A549 treated with ZK216348 at 1 μM for 4 hours (cell line): ENCODE results near the gene YJEFN3. TPM values are rescaled to one million over a fixed set of nuclear protein-coding genes. Genes with fewer than 3 reads are reported as not detected.

Source experiments
- total RNA-seq: library from RNA; stranded (reverse); fragments of 200-300 nt; extraction: Qiagen RNA extraction; gene quantifications from 5 replicates; pipeline ENCODE4 v1.2.3, GENCODE V29; 2022; ENCODE audit warnings: low read depth

Gene YJEFN3
- 1.9 to 4.4 TPM (median 3.8 TPM) in 5 replicates for total RNA-seq

GRCh38 chr19:19528721-19529490 lies at the start of gene YJEFN3:
Gene YJEFN3 (plus strand): TSS chr19:19528911. CDS start chr19:19528933, 22 bp downstream.

GRCh38 chr19:19514881-19515641 lies 13.7 kb upstream of the YJEFN3 start, which contains the start of gene TSSK6:
Gene TSSK6 (minus strand): TSS chr19:19515548. CDS start chr19:19515427, 121 bp downstream.

GRCh38 chr19:19515642-19516519 lies 12.8 kb upstream of the YJEFN3 start, which contains the start of gene NDUFA13:
Gene NDUFA13 (plus strand): TSS chr19:19516225. CDS start chr19:19516239, 14 bp downstream.

GRCh38 chr19:19538061-19538784 lies 9.5 kb downstream of the YJEFN3 start, which contains the start of gene CILP2:
Gene CILP2 (plus strand): TSS chr19:19538265. CDS start chr19:19538350, 85 bp downstream.

Other genes with a start within 250 kb of the YJEFN3 start
- 25.3 to 34.4 TPM (median 26.8 TPM) in 5 replicates for gene SUGP1, start 208.4 kb upstream of the YJEFN3 start, total RNA-seq
- gene MAU2, start 208.1 kb upstream of the YJEFN3 start, total RNA-seq: 7.4 to 16.0 TPM (median 14.3 TPM) in 5 replicates
- 31.9 to 50.8 TPM (median 43.6 TPM) in 5 replicates for gene GATAD2A, start 123.2 kb upstream of the YJEFN3 start, total RNA-seq
- 0.31 to 2.0 TPM (median 1.7 TPM) in 5 replicates for gene TSSK6, start 13.4 kb upstream of the YJEFN3 start, total RNA-seq
- gene NDUFA13, start 12.7 kb upstream of the YJEFN3 start, total RNA-seq: 139 to 195 TPM (median 160 TPM) in 5 replicates
- 0.28 to 0.46 TPM (median 0.37 TPM) in 4 of 5 replicates, not detected in the other for gene CILP2, start 9.4 kb downstream of the YJEFN3 start, total RNA-seq
- gene PBX4, start 89.8 kb downstream of the YJEFN3 start, total RNA-seq: 1.6 to 1.8 TPM (median 1.7 TPM) in 5 replicates
- 2.0 to 5.4 TPM (median 5.2 TPM) in 5 replicates for gene LPAR2, start 99.3 kb downstream of the YJEFN3 start, total RNA-seq
- 2.9 to 5.2 TPM (median 4.6 TPM) in 5 replicates for gene GMIP, start 114.7 kb downstream of the YJEFN3 start, total RNA-seq
- gene ATP13A1, start 134.8 kb downstream of the YJEFN3 start, total RNA-seq: 19.9 to 37.0 TPM (median 34.3 TPM) in 5 replicates
- gene ZNF101, start 139.9 kb downstream of the YJEFN3 start, total RNA-seq: 3.7 to 5.0 TPM (median 4.3 TPM) in 5 replicates
- 1.6 to 2.1 TPM (median 1.9 TPM) in 5 replicates for gene ZNF14, start 204.2 kb downstream of the YJEFN3 start, total RNA-seq